T-cell (primary cell): ENCODE data around the gene APMAP. TPM values are rescaled to one million over a fixed set of nuclear protein-coding genes. Genes with fewer than 3 reads are reported as not detected.

Experiments used
- total RNA-seq, 35 experiments: library from RNA in 6 of 35; stranded (reverse) in 6 of 35; fragments of 120-200 nt in 1 of 35; gene quantifications; one replicate each; pipeline versions ENCODE4 v1.2.1 to v1.2.4 and lab custom pipeline; 2013 to 2026

Gene APMAP
- total RNA-seq, 5 donors from 2014 or later (not counting 1 experiment from before 2014, with no cell fraction given), result 32.2 to 53.0 (median 49.8) TPM

Other genes starting within 250 kb of the APMAP start
- gene CST7, start 43.5 kb downstream of the APMAP start, total RNA-seq, result 10 to 100 TPM; 22.8 to 92.0 (median 46.2) TPM
- 10 to 100 TPM; 39.1 to 59.6 (median 57.7) TPM for gene ACSS1, start 65.4 kb upstream of the APMAP start, total RNA-seq
- gene VSX1, start 89.4 kb upstream of the APMAP start, total RNA-seq, result not detected
- gene ENTPD6, start 203.0 kb upstream of the APMAP start, total RNA-seq, result 100 to 1,000 TPM in 1 of 5 donors, 10 to 100 TPM in 4; 80.5 to 102 (median 90.9) TPM